Skeletal muscle tissue (tissue), 4 donors: Measurements from ENCODE around the gene ICA1. TPM values are rescaled to one million over a fixed set of nuclear protein-coding genes. Genes with fewer than 3 reads are reported as not detected.

Source experiments
- H3K27ac ChIP-seq: one replicate; pipeline ENCODE4 v1.7.0; 2013; ENCODE audit warnings: mild to moderate bottlenecking, low read depth, low read length, inconsistent platforms
- H3K27me3 ChIP-seq, 3 donors: one replicate each; pipeline ENCODE4 v1.7.0; 2013; ENCODE audit warnings: low read length in 3 of 3; ENCODE audit not compliant: control insufficient read depth in 3 of 3, insufficient read depth in 3 of 3
- H3K36me3 ChIP-seq, 3 donors: one replicate each; pipeline ENCODE4 v1.7.0; 2013; ENCODE audit warnings: low read length in 3 of 3; ENCODE audit not compliant: control insufficient read depth in 3 of 3, insufficient read depth in 3 of 3
- H3K4me1 ChIP-seq, 3 donors: one replicate each; pipeline ENCODE4 v1.7.0; 2013; ENCODE audit warnings: low read length in 3 of 3, mild to moderate bottlenecking in 3 of 3; ENCODE audit not compliant: control insufficient read depth in 3 of 3, insufficient read depth in 3 of 3
- H3K4me3 ChIP-seq, 3 donors: one replicate each; pipeline ENCODE4 v1.7.0; 2013; ENCODE audit warnings: low read length in 3 of 3
- H3K9ac ChIP-seq, 3 donors: one replicate each; pipeline ENCODE4 v1.7.0; 2013; ENCODE audit warnings: low read length in 3 of 3, mild to moderate bottlenecking in 3 of 3, moderate library complexity in 2 of 3, low read depth in 1 of 3
- H3K9me3 ChIP-seq, 3 donors: one replicate each; pipeline ENCODE4 v1.7.0; 2013; ENCODE audit warnings: low read length in 3 of 3; ENCODE audit not compliant: control insufficient read depth in 3 of 3
- total RNA-seq: library from RNA; depleted of rRNA; stranded (reverse); fragments of >200 nt; gene quantifications from one replicate; pipeline ENCODE4 v1.2.3, GENCODE V29; 2014
- donor health status: Osteomylitis.

ICA1 gene
- total RNA-seq, 1 donor from 2014 or later: 8.9 TPM

- peaks cover 0 to 6% (median 5%) of the 10 kb centered on the region in 3 donors for H3K4me1 ChIP-seq
- H3K9me3 ChIP-seq: no peaks in the 10 kb centered on the region
- H3K36me3 ChIP-seq: no peaks in the 10 kb centered on the region
- H3K27ac ChIP-seq: no peak overlapping the region
- H3K4me3 ChIP-seq: no peak overlapping the region
- no peaks in the 10 kb centered on the region for H3K27me3 ChIP-seq
- H3K9ac ChIP-seq: no peak overlapping the region
Observed at GRCh38 chr7:8168336-8168735, 93.6 kb downstream of the ICA1 start.

DNA sequence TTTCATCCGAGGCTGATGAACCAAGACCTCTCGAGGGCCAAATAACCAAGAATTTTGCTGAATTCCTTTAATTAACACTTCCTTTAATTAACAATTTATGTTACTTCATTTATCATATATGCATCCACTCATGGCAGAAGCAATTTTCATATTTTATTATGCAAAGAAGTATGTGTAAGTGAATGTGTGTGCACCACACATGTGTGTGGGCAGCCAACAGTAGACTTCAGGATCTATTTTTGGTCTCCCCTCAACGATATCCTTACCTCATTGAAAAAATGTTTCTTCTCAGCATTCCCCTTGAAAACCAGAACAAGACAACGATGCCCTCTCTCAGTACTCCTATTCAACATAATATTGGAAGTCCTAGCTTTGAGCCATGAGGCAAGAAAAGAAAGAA is 96.8 kb downstream of the ICA1 start:
- H3K9ac ChIP-seq: no peak overlapping the region
- no peaks in the 10 kb centered on the region for H3K36me3 ChIP-seq
- no peak overlapping the region for H3K27ac ChIP-seq
- H3K9me3 ChIP-seq: no peaks in the 10 kb centered on the region
- H3K4me3 ChIP-seq: no peak overlapping the region
- no peaks in the 10 kb centered on the region for H3K27me3 ChIP-seq
- no peaks in the 10 kb centered on the region for H3K4me1 ChIP-seq

GRCh38 chr7:8162181-8162580 is 99.8 kb downstream of the ICA1 start:
- Histone ChIP-seq H3K4me1 (no peaks in the 10 kb centered on the region), H3K27ac (no peak overlapping the region), H3K36me3 (no peaks in the 10 kb centered on the region)

GRCh38 chr7:8161364-8161828 is 100.6 kb downstream of the ICA1 start:
- H3K27ac ChIP-seq: no peak overlapping the region
- no peaks in the 10 kb centered on the region for H3K9me3 ChIP-seq
- H3K4me3 ChIP-seq: no peak overlapping the region
- H3K27me3 ChIP-seq: no peaks in the 10 kb centered on the region
- no peak overlapping the region for H3K9ac ChIP-seq
- H3K36me3 ChIP-seq: no peaks in the 10 kb centered on the region
- no peaks in the 10 kb centered on the region for H3K4me1 ChIP-seq

More at GRCh38 chr7:8162181-8162580, 99.8 kb downstream of the ICA1 start:
- Histone ChIP-seq H3K9me3 (no peaks in the 10 kb centered on the region), H3K27me3 (no peaks in the 10 kb centered on the region), H3K9ac (no peak overlapping the region), H3K4me3 (no peak overlapping the region)

DNA sequence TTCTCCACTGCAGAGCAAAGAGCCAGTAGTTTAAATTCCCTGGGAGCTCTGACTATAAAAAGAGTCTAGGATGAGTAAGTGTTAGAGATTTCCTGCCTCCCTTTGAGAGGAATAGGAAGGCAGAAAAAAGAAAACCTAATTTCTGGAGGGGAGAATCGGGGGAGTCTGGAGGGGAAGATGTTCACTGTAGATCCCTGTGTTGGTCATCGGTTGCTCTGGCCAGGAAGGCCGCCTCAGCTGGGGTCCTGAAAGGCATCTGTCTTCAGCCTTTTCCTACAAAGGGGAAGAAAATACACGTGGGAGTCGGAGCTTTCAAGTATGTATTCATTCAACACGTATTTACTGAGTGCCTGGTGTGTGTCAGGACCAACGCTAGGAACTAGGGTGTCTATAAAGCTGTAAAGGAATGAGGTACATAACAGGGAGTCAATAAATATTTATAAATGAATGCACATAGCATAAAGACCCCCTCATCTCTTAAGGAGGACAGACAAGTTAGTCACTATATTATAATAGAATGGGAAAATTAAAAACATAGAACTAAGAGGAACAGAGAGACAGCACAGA is 101.1 kb downstream of the ICA1 start:
- H3K36me3 ChIP-seq: no peaks in the 10 kb centered on the region
- no peaks in the 10 kb centered on the region for H3K9me3 ChIP-seq
- H3K9ac ChIP-seq: no peak overlapping the region
- H3K27ac ChIP-seq: no peak overlapping the region
- H3K4me1 ChIP-seq: no peaks in the 10 kb centered on the region
- H3K4me3 ChIP-seq: no peak overlapping the region
- no peaks in the 10 kb centered on the region for H3K27me3 ChIP-seq

DNA sequence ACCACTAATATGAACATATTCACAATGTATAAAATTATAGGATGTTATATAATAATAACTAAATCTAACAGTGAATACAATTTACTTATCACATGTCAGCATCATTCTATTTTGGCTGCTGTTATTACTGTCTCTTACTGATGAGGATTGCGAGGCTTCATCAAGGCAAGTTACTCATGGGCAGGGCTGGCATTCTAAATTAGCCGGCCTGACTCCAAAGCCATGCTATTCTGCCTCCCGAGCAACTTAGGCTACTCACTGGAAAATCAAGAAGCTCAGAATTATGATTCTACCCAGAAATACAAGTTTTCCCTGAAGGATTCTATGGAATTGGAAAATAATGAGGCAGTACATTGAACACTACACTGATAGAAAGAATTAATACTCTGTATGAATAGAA is 101.7 kb downstream of the ICA1 start:
- Histone ChIP-seq H3K4me3 (no peak overlapping the region), H3K9me3 (no peaks in the 10 kb centered on the region), H3K4me1 (no peaks in the 10 kb centered on the region), H3K36me3 (no peaks in the 10 kb centered on the region), H3K27ac (no peak overlapping the region), H3K27me3 (no peaks in the 10 kb centered on the region), H3K9ac (no peak overlapping the region)

- H3K9ac ChIP-seq: no peak overlapping the region
- H3K9me3 ChIP-seq: no peaks in the 10 kb centered on the region
- H3K27ac ChIP-seq: no peak overlapping the region
- no peaks in the 10 kb centered on the region for H3K36me3 ChIP-seq
- H3K4me1 ChIP-seq: no peaks in the 10 kb centered on the region
- H3K4me3 ChIP-seq: no peak overlapping the region
- H3K27me3 ChIP-seq: no peaks in the 10 kb centered on the region
Observed at GRCh38 chr7:8159595-8159994, 102.4 kb downstream of the ICA1 start.

DNA sequence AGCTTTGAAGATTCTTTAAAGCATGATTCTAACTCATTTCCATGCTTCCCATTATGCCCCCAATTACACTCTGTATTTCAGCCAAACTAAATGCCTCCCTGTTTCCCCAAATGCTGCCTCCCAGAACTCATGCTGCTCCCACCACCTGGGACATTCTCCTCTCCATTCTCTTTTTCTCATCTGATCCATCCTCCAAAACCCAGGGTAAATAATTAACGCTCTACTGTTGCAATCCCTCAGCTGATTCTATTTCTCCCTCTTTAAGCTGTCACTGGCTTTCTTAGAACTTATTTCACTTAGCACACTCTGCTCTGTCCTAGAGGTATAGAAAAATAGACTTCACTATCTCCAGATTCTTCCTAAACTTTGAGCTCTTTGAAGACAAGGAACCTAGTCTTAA is 104.7 kb downstream of the ICA1 start:
- no peak overlapping the region for H3K27ac ChIP-seq

GRCh38 chr7:8155836-8156235 is 106.1 kb downstream of the ICA1 start:
- no peaks in the 10 kb centered on the region for H3K9me3 ChIP-seq
- H3K27me3 ChIP-seq: no peaks in the 10 kb centered on the region
- no peak overlapping the region for H3K4me3 ChIP-seq
- no peak overlapping the region for H3K27ac ChIP-seq
- H3K4me1 ChIP-seq: peaks cover 0 to 3% (median 0%) of the 10 kb centered on the region in 3 donors
- no peak overlapping the region for H3K9ac ChIP-seq
- no peaks in the 10 kb centered on the region for H3K36me3 ChIP-seq

More for the DNA sequence above, 104.7 kb downstream of the ICA1 start:
- no peaks in the 10 kb centered on the region for H3K27me3 ChIP-seq
- no peak overlapping the region for H3K9ac ChIP-seq
- H3K4me3 ChIP-seq: no peak overlapping the region
- no peaks in the 10 kb centered on the region for H3K9me3 ChIP-seq
- H3K36me3 ChIP-seq: no peaks in the 10 kb centered on the region
- H3K4me1 ChIP-seq: no peaks in the 10 kb centered on the region

DNA sequence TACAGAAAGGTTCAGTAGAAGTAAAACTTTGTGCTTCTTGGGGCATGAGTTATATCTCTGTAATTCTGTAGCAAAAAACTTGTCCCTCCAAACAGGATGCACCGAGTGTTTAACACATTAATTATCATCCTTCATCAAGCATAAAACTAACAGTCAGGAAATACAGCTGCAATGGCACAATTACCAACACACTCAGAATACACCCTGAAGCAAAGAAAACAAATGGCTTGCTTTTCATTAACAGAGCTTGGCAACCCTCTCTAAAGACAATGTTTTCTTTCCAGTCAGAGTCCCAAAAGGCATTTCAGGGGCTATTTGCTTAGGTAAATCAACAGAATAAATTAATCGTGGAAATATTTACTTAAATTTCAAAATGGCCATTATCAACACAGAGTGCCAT is 107.7 kb downstream of the ICA1 start:
- Histone ChIP-seq H3K9ac (no peak overlapping the region), H3K27me3 (no peaks in the 10 kb centered on the region), H3K9me3 (no peaks in the 10 kb centered on the region), H3K4me1 (peaks cover 0 to 3% (median 0%) of the 10 kb centered on the region in 3 donors), H3K4me3 (no peak overlapping the region), H3K36me3 (no peaks in the 10 kb centered on the region), H3K27ac (no peak overlapping the region)
